CD4-positive, alpha-beta T cell treated with Interleukin-1 beta for 1 hour (primary cell): ENCODE results near the gene CACNA2D3.
A peak's percentile ranks its signal among the peaks of the same experiment; 100 is the strongest.
"Not testable (repeated sequence)": the region's sequence is repeated elsewhere in the genome, so short reads cannot be mapped to it uniquely, and the experiment has no call there.

Source experiments
- DNase-seq, 2 donors: peaks; one replicate each; pipeline ENCODE4 v3.0.0-alpha.2; 2020 to 2022

Gene CACNA2D3

GRCh38 chr3:54390582-54390981 is 268.2 kb downstream of the CACNA2D3 start:
- no peak for DNase-seq

GRCh38 chr3:54393150-54393549 is 270.8 kb downstream of the CACNA2D3 start:
- DNase-seq: no peak

GRCh38 chr3:54408328-54408727 is 286.0 kb downstream of the CACNA2D3 start:
- DNase-seq: no peak

GRCh38 chr3:54421943-54422342 is 299.6 kb downstream of the CACNA2D3 start:
- no peak for DNase-seq

- no peak for DNase-seq
Observed at GRCh38 chr3:54424292-54424691, 301.9 kb downstream of the CACNA2D3 start.

- DNase-seq: no peak
Observed at GRCh38 chr3:54426381-54426780, 304.0 kb downstream of the CACNA2D3 start.

- no peak for DNase-seq
Observed at GRCh38 chr3:54427501-54427900, 305.1 kb downstream of the CACNA2D3 start.

GRCh38 chr3:54427941-54428871 is 305.9 kb downstream of the CACNA2D3 start:
- DNase-seq: peak in 1 of 2 donors; percentile 11

GRCh38 chr3:54432975-54433374 is 310.6 kb downstream of the CACNA2D3 start:
- no peak for DNase-seq

- no peak for DNase-seq
Observed at GRCh38 chr3:54433846-54434245, 311.5 kb downstream of the CACNA2D3 start.

- no peak for DNase-seq
Observed at GRCh38 chr3:54434756-54435155, 312.4 kb downstream of the CACNA2D3 start.

GRCh38 chr3:54437271-54437670 is 314.9 kb downstream of the CACNA2D3 start:
- DNase-seq: no peak

GRCh38 chr3:54443561-54444161 is 321.3 kb downstream of the CACNA2D3 start:
- DNase-seq: no peak

GRCh38 chr3:54445630-54446029 is 323.3 kb downstream of the CACNA2D3 start:
- DNase-seq: no peak

- DNase-seq: no peak
Observed at GRCh38 chr3:54447427-54447826, 325.1 kb downstream of the CACNA2D3 start.

- DNase-seq: no peak
Observed at GRCh38 chr3:54454806-54455205, 332.5 kb downstream of the CACNA2D3 start.

- DNase-seq: no peak
Observed at GRCh38 chr3:54458357-54458756, 336.0 kb downstream of the CACNA2D3 start.

GRCh38 chr3:54464554-54464953 is 342.2 kb downstream of the CACNA2D3 start:
- DNase-seq: not testable (repeated sequence)

GRCh38 chr3:54476891-54477290 is 354.5 kb downstream of the CACNA2D3 start:
- no peak for DNase-seq

GRCh38 chr3:54481606-54482365 is 359.4 kb downstream of the CACNA2D3 start:
- no peak for DNase-seq

- DNase-seq: no peak
Observed at GRCh38 chr3:54484334-54484733, 362.0 kb downstream of the CACNA2D3 start.

- no peak for DNase-seq
Observed at GRCh38 chr3:54486317-54486716, 364.0 kb downstream of the CACNA2D3 start.

GRCh38 chr3:54488297-54488696 is 365.9 kb downstream of the CACNA2D3 start:
- DNase-seq: no peak

GRCh38 chr3:54494209-54494608 is 371.9 kb downstream of the CACNA2D3 start:
- DNase-seq: no peak
